SU-DHL-6 (cell line): ENCODE results near the gene BBS7.

Experiments
- H2AFZ ChIP-seq: fragments of 200-600 bp; sonication (generic); 2 replicates; pipeline ENCODE4 v1.6.1; 2014; ENCODE audit warnings: low read depth, mild to moderate bottlenecking, moderate library complexity, mixed read lengths, antibody characterized with exemption, low read length; ENCODE audit not compliant: severe bottlenecking
- H3F3A ChIP-seq: fragments of 200-600 bp; shearing (Covaris generic); 2 replicates; pipeline ENCODE4 v1.6.0; 2016; ENCODE audit warnings: antibody characterized with exemption, mild to moderate bottlenecking; ENCODE audit not compliant: insufficient read depth
- H3K27ac ChIP-seq: fragments of 200-600 bp; sonication (generic); 2 replicates; pipeline ENCODE4 v1.5.1; 2016; ENCODE audit warnings: low read depth, mild to moderate bottlenecking, low read length, moderate library complexity, mixed read lengths
- H3K27me3 ChIP-seq: fragments of 200-600 bp; sonication (generic), shearing (Covaris generic); 2 replicates; pipeline ENCODE4 v1.6.0; 2014; ENCODE audit warnings: mild to moderate bottlenecking, low read length
- H3K36me3 ChIP-seq: fragments of 200-600 bp; sonication (generic); 2 replicates; pipeline ENCODE4 v1.6.1; 2014; ENCODE audit warnings: mild to moderate bottlenecking, low read length, mixed read lengths
- H3K4me2 ChIP-seq: fragments of 300-600, 200-600 bp; shearing (Covaris generic), sonication (generic); 2 replicates; pipeline ENCODE4 v1.6.0; 2014; ENCODE audit warnings: low read length, low read depth, mild to moderate bottlenecking; ENCODE audit not compliant: poor library complexity, severe bottlenecking
- H3K4me3 ChIP-seq: fragments of 200-600 bp; sonication (generic); 2 replicates; pipeline ENCODE4 v1.5.1; 2014; ENCODE audit warnings: antibody characterized with exemption, low read length, mild to moderate bottlenecking, mixed read lengths; ENCODE audit not compliant: insufficient read depth, poor library complexity, severe bottlenecking
- H3K79me2 ChIP-seq: fragments of 200-600 bp; sonication (generic); 2 replicates; pipeline ENCODE4 v1.6.1; 2014; ENCODE audit warnings: mild to moderate bottlenecking, low read length, moderate library complexity; ENCODE audit not compliant: insufficient read depth
- H3K9ac ChIP-seq: fragments of 200-600 bp; sonication (generic); 2 replicates; pipeline ENCODE4 v1.7.0; 2014; ENCODE audit warnings: mild to moderate bottlenecking, low read length
- H3K9me2 ChIP-seq: fragments of 200-600 bp; sonication (generic); replicated peaks from 2 replicates; pipeline ENCODE4 v1.6.1; 2014; ENCODE audit warnings: low read length; ENCODE audit not compliant: insufficient read depth
- H3K9me3 ChIP-seq: fragments of 200-600 bp; sonication (generic); 2 replicates; pipeline ENCODE4 v1.6.1; 2014; ENCODE audit warnings: low read length, mixed read lengths; ENCODE audit not compliant: insufficient read depth
- H4K20me1 ChIP-seq: fragments of 200-600 bp; sonication (generic); 2 replicates; pipeline ENCODE4 v1.6.1; 2014; ENCODE audit warnings: low read depth, mild to moderate bottlenecking, antibody characterized with exemption, low read length, moderate library complexity, mixed read lengths
- CTCF ChIP-seq: fragments of 200-600 bp; sonication (generic); IDR thresholded peaks from one replicate; pipeline ENCODE4 v1.5.1; 2017; ENCODE audit warnings: antibody characterized with exemption, mild to moderate bottlenecking, low read length, moderate library complexity; ENCODE audit not compliant: insufficient read depth, poor library complexity, severe bottlenecking
- EZH2phosphoT487 ChIP-seq: fragments of 200-600 bp; sonication (generic), shearing (Covaris generic); conservative IDR thresholded peaks from 2 replicates; pipeline ENCODE4 v1.6.1; 2018; ENCODE audit warnings: mild to moderate bottlenecking, antibody characterized with exemption, low read length, moderate library complexity, mixed read lengths

Gene BBS7

GRCh38 chr4:121869841-121870822 lies at the start of gene BBS7:
Gene BBS7, minus strand, starts transcription at chr4:121870474. Its CDS starts 161 bp downstream, at chr4:121870313.
- H3K9me3 ChIP-seq, result no peaks in the 10 kb centered on the region
- H3K4me2 ChIP-seq, result peak within 1 kb of the TSS; percentile 75
- no peaks in the 10 kb centered on the region for H3K36me3 ChIP-seq
- no peaks in the 10 kb centered on the region for H3K27me3 ChIP-seq
- peak within 1 kb of the TSS; percentile 71 for H3K4me3 ChIP-seq
- TF ChIP-seq CTCF (no peak), EZH2phosphoT487 (no peak)
- peak within 1 kb of the TSS; percentile 77 for H3K9ac ChIP-seq
- H3F3A ChIP-seq, result no peaks in the 10 kb centered on the region
- H3K27ac ChIP-seq, result no peak within 1 kb of the TSS
- 0 out of 2 replicates have a peak, but pooled peaks cover 4% of the 10 kb centered on the region for H3K79me2 ChIP-seq
- H2AFZ ChIP-seq, result peak within 1 kb of the TSS; percentile 94
- no peaks in the 10 kb centered on the region for H4K20me1 ChIP-seq
- no peaks in the 10 kb centered on the region for H3K9me2 ChIP-seq

- Histone ChIP-seq H3K9me3 (no peaks in the 10 kb centered on the region), H4K20me1 (no peaks in the 10 kb centered on the region), H3F3A (no peaks in the 10 kb centered on the region), H3K9me2 (no peaks in the 10 kb centered on the region), H3K27me3 (no peaks in the 10 kb centered on the region), H3K4me3 (no peak overlapping the region), H2AFZ (no peak overlapping the region), H3K27ac (no peak overlapping the region), H3K36me3 (no peaks in the 10 kb centered on the region), H3K9ac (no peak overlapping the region), H3K4me2 (no peak overlapping the region), H3K79me2 (no peaks in the 10 kb centered on the region)
- TF ChIP-seq CTCF (no peak), EZH2phosphoT487 (no peak)
These were observed 43.4 kb upstream of the BBS7 start for GRCh38 chr4:121913667-121914066.

GRCh38 chr4:121908346-121908745 lies 38.1 kb upstream of the BBS7 start:
- H3K9me2 ChIP-seq, result no peaks in the 10 kb centered on the region
- H3K36me3 ChIP-seq, result no peaks in the 10 kb centered on the region
- no peak overlapping the region for H3K9ac ChIP-seq
- H4K20me1 ChIP-seq, result no peaks in the 10 kb centered on the region
- no peak for TF ChIP-seq EZH2phosphoT487
- TF ChIP-seq CTCF, result no peak
- H3K27me3 ChIP-seq, result no peaks in the 10 kb centered on the region
- H3F3A ChIP-seq, result no peaks in the 10 kb centered on the region
- no peak overlapping the region for H3K4me2 ChIP-seq
- H3K4me3 ChIP-seq, result no peak overlapping the region
- no peak overlapping the region for H2AFZ ChIP-seq
- no peaks in the 10 kb centered on the region for H3K79me2 ChIP-seq
- no peaks in the 10 kb centered on the region for H3K9me3 ChIP-seq
- no peak overlapping the region for H3K27ac ChIP-seq
